GM23248 (cell line): ENCODE data around the gene MPPED2.

Experiments used
- EZH2 ChIP-seq: fragments of 200-600 bp; sonication (generic); IDR thresholded peaks from 2 replicates; pipeline ENCODE4 v1.6.1; 2018; ENCODE audit warnings: antibody characterized with exemption, mild to moderate bottlenecking; ENCODE audit not compliant: insufficient read depth, poor library complexity, severe bottlenecking
- EZH2phosphoT487 ChIP-seq: fragments of 200-600 bp; sonication (generic); IDR thresholded peaks from 2 replicates; pipeline ENCODE4 v1.6.1; 2018; ENCODE audit warnings: antibody characterized with exemption, moderate library complexity, mild to moderate bottlenecking, low read depth; ENCODE audit not compliant: insufficient read depth

- TF ChIP-seq EZH2phosphoT487 = no peak
- TF ChIP-seq EZH2 = no peak
Measured at GRCh38 chr11:30610628-30611027, 24.5 kb upstream of the MPPED2 start.
